ENCODE measurements around the gene VAV2.

The VAV2 gene

GRCh38 chr9:133780962-133781827 lies 210.9 kb downstream of the VAV2 start:
- no peak for DNase-seq (ENCODE audit: low read depth)

GRCh38 chr9:133780404-133780945 lies 211.6 kb downstream of the VAV2 start:
- DNase-seq (ENCODE audit: low read depth): no peak

GRCh38 chr9:133779516-133780403 lies 212.4 kb downstream of the VAV2 start:
- DNase-seq (ENCODE audit: low read depth): no peak

GRCh38 chr9:133779081-133779480 lies 213.0 kb downstream of the VAV2 start:
- no peak for DNase-seq (ENCODE audit: low read depth)

GRCh38 chr9:133778336-133779013 lies 213.6 kb downstream of the VAV2 start:
- DNase-seq (ENCODE audit: low read depth): no peak

- DNase-seq (ENCODE audit: low read depth): no peak
These were observed 214.3 kb downstream of the VAV2 start for GRCh38 chr9:133777871-133778270.

GRCh38 chr9:133777068-133777791 lies 214.9 kb downstream of the VAV2 start:
- no peak for DNase-seq (ENCODE audit: low read depth)

GRCh38 chr9:133775951-133776905 lies 215.9 kb downstream of the VAV2 start:
- DNase-seq (ENCODE audit: low read depth): no peak

- no peak for DNase-seq (ENCODE audit: low read depth)
These were observed 216.8 kb downstream of the VAV2 start for GRCh38 chr9:133775291-133775690.

GRCh38 chr9:133774799-133775198 lies 217.3 kb downstream of the VAV2 start:
- no peak for DNase-seq (ENCODE audit: low read depth)

GRCh38 chr9:133773889-133774655 lies 218.1 kb downstream of the VAV2 start:
- DNase-seq (ENCODE audit: low read depth): no peak

- DNase-seq (ENCODE audit: low read depth): no peak
These were observed 219.5 kb downstream of the VAV2 start for GRCh38 chr9:133772581-133772980.

GRCh38 chr9:133771486-133772482 lies 220.3 kb downstream of the VAV2 start:
- no peak for DNase-seq (ENCODE audit: low read depth)

GRCh38 chr9:133770076-133770777 lies 221.9 kb downstream of the VAV2 start:
- DNase-seq (ENCODE audit: low read depth): no peak

- no peak for DNase-seq (ENCODE audit: low read depth)
These were observed 222.5 kb downstream of the VAV2 start for GRCh38 chr9:133769511-133770075.

- DNase-seq (ENCODE audit: low read depth): no peak
These were observed 223.1 kb downstream of the VAV2 start for GRCh38 chr9:133768859-133769510.

Measured in activated T-cell treated with anti-CD3 and anti-CD28 coated beads for 1 hour (primary cell).